Non-pigmented ciliary epithelial cell (primary cell): ENCODE data around the gene CD81.

Experiments
- DNase-seq: peaks from one replicate; pipeline ENCODE4 v3.0.0-alpha.2; 2010; ENCODE audit warnings: low read depth

The CD81 gene

GRCh38 chr11:2375964-2376551 lies 1.1 kb upstream of the CD81 start:
- no peak for DNase-seq

- no peak for DNase-seq
These were observed 667 bp downstream of the CD81 start for GRCh38 chr11:2377511-2378443.

- no peak for DNase-seq
These were observed 1.6 kb downstream of the CD81 start for GRCh38 chr11:2378527-2379210.

- no peak for DNase-seq
These were observed 2.5 kb downstream of the CD81 start for GRCh38 chr11:2379466-2380174.

- no peak for DNase-seq
These were observed 3.3 kb downstream of the CD81 start for GRCh38 chr11:2380396-2380795.

- no peak for DNase-seq
These were observed 3.8 kb downstream of the CD81 start for GRCh38 chr11:2380807-2381350.

GRCh38 chr11:2381494-2382128 lies 4.5 kb downstream of the CD81 start:
- DNase-seq = no peak

GRCh38 chr11:2382129-2382517 lies 5.0 kb downstream of the CD81 start:
- DNase-seq = no peak

- no peak for DNase-seq
These were observed 6.1 kb downstream of the CD81 start for GRCh38 chr11:2382936-2383851.

GRCh38 chr11:2383852-2384804 lies 7.0 kb downstream of the CD81 start:
- no peak for DNase-seq

- DNase-seq = no peak
These were observed 8.3 kb downstream of the CD81 start for GRCh38 chr11:2385156-2386151.

GRCh38 chr11:2386591-2386990 lies 9.5 kb downstream of the CD81 start:
- DNase-seq = no peak

GRCh38 chr11:2387266-2387987 lies 10.3 kb downstream of the CD81 start:
- no peak for DNase-seq

- no peak for DNase-seq
These were observed 11.6 kb downstream of the CD81 start for GRCh38 chr11:2388431-2389376.

- DNase-seq = no peak
These were observed 12.4 kb downstream of the CD81 start for GRCh38 chr11:2389377-2390026.
